Gastroesophageal sphincter (tissue), 4 donors: ENCODE data around the gene ANKS1A. TPM values are rescaled to one million over a fixed set of nuclear protein-coding genes. Genes with fewer than 3 reads are reported as not detected.

ENCODE experiments used
- ATAC-seq: fragments of 150-250 bp; one replicate; pipeline ENCODE4 v1.9.1; 2016; ENCODE audit warnings: mild to moderate bottlenecking, moderate library complexity
- H3K27ac ChIP-seq, 4 donors: fragments of 200-600 bp; sonication (generic) in 3 of 4; 1 replicate in 3 of 4; 2 replicates in 1 of 4; pipeline ENCODE4 v1.5.1; 2016 to 2019
- H3K27me3 ChIP-seq: fragments of 200-600 bp; sonication (generic); one replicate; pipeline ENCODE4 v1.5.1; 2019
- H3K36me3 ChIP-seq, 2 donors: fragments of 200-600 bp; sonication (generic); one replicate each; pipeline ENCODE4 v1.5.1; 2019; ENCODE audit warnings: control low read depth in 1 of 2
- H3K4me1 ChIP-seq, 3 donors: fragments of 200-600 bp; sonication (generic); 1 replicate in 2 of 3; 2 replicates in 1 of 3; pipeline ENCODE4 v1.5.1; 2016 to 2019; ENCODE audit warnings: control low read depth in 2 of 3
- H3K4me3 ChIP-seq, 2 donors: fragments of 200-600 bp; sonication (generic); one replicate each; pipeline ENCODE4 v1.5.1; 2019; ENCODE audit warnings: mild to moderate bottlenecking in 1 of 2, moderate library complexity in 1 of 2
- H3K9me3 ChIP-seq, 3 donors: fragments of 200-600 bp; sonication (generic); one replicate each; pipeline ENCODE4 v1.5.1; 2017 to 2019; ENCODE audit warnings: control low read depth in 2 of 3
- CTCF ChIP-seq, 4 experiments: fragments of 200-600 bp in 2 of 4; fragments of 450-650 bp in 2 of 4; sonication (generic) in 1 of 4; IDR thresholded peaks; one replicate each; pipeline ENCODE4 v1.5.1; 2017 to 2019; ENCODE audit warnings: antibody characterized with exemption in 4 of 4, mild to moderate bottlenecking in 2 of 4, moderate library complexity in 2 of 4
- EP300 ChIP-seq: sonication (generic); formaldehyde crosslinking; IDR thresholded peaks from one replicate; pipeline ENCODE4 v1.6.1; 2017; ENCODE audit warnings: antibody characterized with exemption, mild to moderate bottlenecking
- POLR2A ChIP-seq, 2 donors: fragments of 450-650 bp; IDR thresholded peaks; one replicate each; pipeline ENCODE4 v1.6.1; 2017; ENCODE audit warnings: antibody characterized with exemption in 2 of 2, mild to moderate bottlenecking in 2 of 2, moderate library complexity in 1 of 2
- POLR2AphosphoS5 ChIP-seq: sonication (generic); formaldehyde crosslinking; IDR thresholded peaks from one replicate; pipeline ENCODE4 v1.6.1; 2017; ENCODE audit warnings: antibody characterized with exemption
- WGBS, 2 donors: methylation state at CpG; one replicate each; pipeline ENCODE4 v1.1.5; 2018; ENCODE audit warnings: low coverage in 1 of 2; 5-methylcytosine and 5-hydroxymethylcytosine counted together
- total RNA-seq, 4 donors: library from RNA; depleted of rRNA; stranded (reverse); fragments of >200 nt; gene quantifications; one replicate each; pipeline ENCODE4 v1.1.0, GENCODE V29; 2016

Gene ANKS1A
- total RNA-seq, 4 donors from 2014 or later, result 52.0 to 135 (median 88.4) TPM

- TF ChIP-seq EP300, result no peak
- peak; percentile 20 for TF ChIP-seq POLR2AphosphoS5
- Histone ChIP-seq H3K27ac (peak overlapping the region; percentile 6 to 72 (median 70)), H3K4me1 (peaks cover 15 to 90% (median 32%) of the 10 kb centered on the region in 3 donors)
These were observed 203.5 kb downstream of the ANKS1A start for GRCh38 chr6:35092362-35093117.

GRCh38 chr6:35093118-35093445, 204.0 kb downstream of the ANKS1A start:
- Histone ChIP-seq H3K27me3 (no peaks in the 10 kb centered on the region), H3K27ac (peak overlapping the region in 3 of 4 donors; percentile 68 to 72 (median 71)), H3K4me1 (peaks cover 15 to 84% (median 32%) of the 10 kb centered on the region in 3 donors), H3K36me3 (peaks cover 0 to 36% of the 10 kb centered on the region in 2 donors), H3K9me3 (no peaks in the 10 kb centered on the region), H3K4me3 (no peak overlapping the region)
- 39 to 87% methylated on average over 5 of the region's 5 CpGs for WGBS, 2 donors
- TF ChIP-seq EP300 (no peak), POLR2AphosphoS5 (no peak), CTCF (IDR thresholded peaks at IDR 0.05) (no peak), POLR2A (IDR thresholded peaks at IDR 0.05) (no peak)
- no peak for ATAC-seq

More at GRCh38 chr6:35092362-35093117, 203.5 kb downstream of the ANKS1A start:
- 36% methylated on average over 4 of the region's 5 CpGs; no CpG with 5 or more reads in 1 of the 2 donors for WGBS, 2 donors
- Histone ChIP-seq H3K27me3 (no peaks in the 10 kb centered on the region), H3K9me3 (no peaks in the 10 kb centered on the region), H3K4me3 (no peak overlapping the region), H3K36me3 (peaks cover 0 to 41% of the 10 kb centered on the region in 2 donors)
- peak; percentile 37 for ATAC-seq

- 80 to 86% methylated on average over 1 of the region's 6 CpGs for WGBS, 2 donors
These were observed 204.7 kb downstream of the ANKS1A start for GRCh38 chr6:35093783-35094182.

GRCh38 chr6:35094183-35094582, 205.1 kb downstream of the ANKS1A start:
- TF ChIP-seq POLR2AphosphoS5 (no peak), POLR2A (IDR thresholded peaks at IDR 0.05) (no peak), EP300 (no peak), CTCF (IDR thresholded peaks at IDR 0.05) (no peak)
- Histone ChIP-seq H3K27ac (peak overlapping the region in 2 of 4 donors; percentile 68 to 72), H3K4me3 (no peak overlapping the region), H3K27me3 (no peaks in the 10 kb centered on the region), H3K36me3 (peaks cover 0 to 25% of the 10 kb centered on the region in 2 donors), H3K9me3 (no peaks in the 10 kb centered on the region), H3K4me1 (peaks cover 15 to 73% (median 23%) of the 10 kb centered on the region in 3 donors)
- 71 to 88% methylated on average over 2 to 3 of the region's 4 CpGs for WGBS, 2 donors
- no peak for ATAC-seq

More at GRCh38 chr6:35093783-35094182, 204.7 kb downstream of the ANKS1A start:
- no peak for ATAC-seq
- no peaks in the 10 kb centered on the region for H3K27me3 ChIP-seq
- H3K27ac ChIP-seq, result peak overlapping the region in 2 of 4 donors; percentile 68 to 72
- H3K36me3 ChIP-seq, result peaks cover 0 to 29% of the 10 kb centered on the region in 2 donors
- peaks cover 15 to 77% (median 27%) of the 10 kb centered on the region in 3 donors for H3K4me1 ChIP-seq
- TF ChIP-seq POLR2AphosphoS5 (no peak), POLR2A (IDR thresholded peaks at IDR 0.05) (no peak), CTCF (IDR thresholded peaks at IDR 0.05) (no peak), EP300 (no peak)
- H3K9me3 ChIP-seq, result no peaks in the 10 kb centered on the region
- no peak overlapping the region for H3K4me3 ChIP-seq

- Histone ChIP-seq H3K4me1 (peaks cover 12 to 52% (median 14%) of the 10 kb centered on the region in 3 donors), H3K27ac (peak overlapping the region; percentile 30 to 64 (median 56))
- ATAC-seq, result no peak
These were observed 207.2 kb downstream of the ANKS1A start for GRCh38 chr6:35096129-35096862.

More at GRCh38 chr6:35096129-35096862, 207.2 kb downstream of the ANKS1A start:
- TF ChIP-seq POLR2A (IDR thresholded peaks at IDR 0.05) (no peak), POLR2AphosphoS5 (peak; percentile 65)
- Histone ChIP-seq H3K4me3 (no peak overlapping the region), H3K9me3 (no peaks in the 10 kb centered on the region), H3K27me3 (no peaks in the 10 kb centered on the region), H3K36me3 (peaks cover 0 to 5% of the 10 kb centered on the region in 2 donors)
- 7 to 12% methylated on average over 4 of the region's 4 CpGs for WGBS, 2 donors
